HL-60 (cell line): Measurements from ENCODE around the gene MAN1C1.

Experiments
- DNase-seq, 2 experiments: peaks; one replicate each; pipeline ENCODE4 v3.0.0-alpha.2; 2010 to 2020; ENCODE audit warnings: low read depth in 1 of 2, low spot score in 1 of 2
- H3K27ac ChIP-seq: fragments of 250-450 bp; sonication (Bioruptor Pico); replicated peaks from 2 replicates; pipeline ENCODE4 v1.5.1; 2020; ENCODE audit warnings: mild to moderate bottlenecking, moderate library complexity
- H3K27me3 ChIP-seq: fragments of 250-450 bp; sonication (Bioruptor Pico); 2 replicates; pipeline ENCODE4 v1.5.1; 2021; ENCODE audit warnings: mild to moderate bottlenecking, moderate library complexity; ENCODE audit not compliant: insufficient read depth, poor library complexity, severe bottlenecking
- H3K4me3 ChIP-seq: replicated peaks from 2 replicates; pipeline ENCODE4 v1.5.1; 2011; ENCODE audit warnings: mild to moderate bottlenecking, control low read depth, low read length; ENCODE audit not compliant: insufficient read depth
- CTCF ChIP-seq: IDR thresholded peaks from one replicate; pipeline ENCODE4 v1.5.1; 2011; ENCODE audit warnings: low read length, control low read depth, inconsistent platforms; ENCODE audit not compliant: insufficient read depth
- GABPA ChIP-seq: IDR thresholded peaks from 2 replicates; pipeline ENCODE4 v1.6.1; 2012; ENCODE audit warnings: low read depth
- POLR2AphosphoS5 ChIP-seq: IDR thresholded peaks from 2 replicates; pipeline ENCODE4 v1.6.1; 2012; ENCODE audit warnings: low read depth
- REST ChIP-seq: IDR thresholded peaks from 2 replicates; pipeline ENCODE4 v1.6.1; 2012; ENCODE audit warnings: low read depth; ENCODE audit not compliant: insufficient replicate concordance
- SPI1 ChIP-seq: IDR thresholded peaks from 2 replicates; pipeline ENCODE4 v1.6.1; 2012; ENCODE audit warnings: low read depth, mild to moderate bottlenecking, borderline replicate concordance

Gene MAN1C1

GRCh38 chr1:25772692-25773245 lies 156.2 kb downstream of the MAN1C1 start:
- no peak for DNase-seq
- Histone ChIP-seq H3K27ac (no peak overlapping the region), H3K27me3 (no peaks in the 10 kb centered on the region), H3K4me3 (no peak overlapping the region)
- TF ChIP-seq SPI1 (no peak), CTCF (no peak), GABPA (no peak), REST (no peak), POLR2AphosphoS5 (no peak)

GRCh38 chr1:25773441-25774125 lies 157.0 kb downstream of the MAN1C1 start:
- no peak for DNase-seq
- Histone ChIP-seq H3K4me3 (no peak overlapping the region), H3K27ac (no peak overlapping the region), H3K27me3 (no peaks in the 10 kb centered on the region)
- TF ChIP-seq GABPA: no peak
- no peak for TF ChIP-seq REST
- no peak for TF ChIP-seq SPI1
- TF ChIP-seq CTCF: no peak
- TF ChIP-seq POLR2AphosphoS5: no peak

- TF ChIP-seq CTCF: no peak
- no peak for TF ChIP-seq REST
- no peak for TF ChIP-seq GABPA
- TF ChIP-seq POLR2AphosphoS5: no peak
- no peak for TF ChIP-seq SPI1
- no peak overlapping the region for H3K27ac ChIP-seq
- DNase-seq: no peak
- no peak overlapping the region for H3K4me3 ChIP-seq
- no peaks in the 10 kb centered on the region for H3K27me3 ChIP-seq
These were observed 157.7 kb downstream of the MAN1C1 start for GRCh38 chr1:25774206-25774803.
